Ovary (tissue), 9 donors: ENCODE data around the gene ADPRHL1. TPM values are rescaled to one million over a fixed set of nuclear protein-coding genes. Genes with fewer than 3 reads are reported as not detected.
A peak's percentile ranks its signal among the peaks of the same experiment; 100 is the strongest.

ENCODE experiments used
- DNase-seq, 5 donors: peaks; one replicate each; pipeline ENCODE4 v3.0.0-alpha.2; 2019 to 2020
- H3K27ac ChIP-seq, 2 donors: fragments of 200-600 bp; one replicate each; pipeline versions ENCODE4 v1.5.1 to v1.8.0; 2019 to 2022
- H3K27me3 ChIP-seq: fragments of 200-600 bp; one replicate; pipeline ENCODE4 v1.8.0; 2022
- H3K36me3 ChIP-seq: fragments of 200-600 bp; sonication (generic); one replicate; pipeline ENCODE4 v1.5.1; 2019
- H3K4me1 ChIP-seq: one replicate; pipeline ENCODE4 v1.8.1; 2013; ENCODE audit warnings: mild to moderate bottlenecking, moderate library complexity; ENCODE audit not compliant: insufficient read depth
- H3K4me3 ChIP-seq: fragments of 200-600 bp; sonication (generic); one replicate; pipeline ENCODE4 v1.5.1; 2017
- H3K9me3 ChIP-seq, 2 donors: fragments of 200-600 bp in 1 of 2; sonication (generic) in 1 of 2; one replicate each; pipeline versions ENCODE4 v1.5.1 to v1.8.1; 2013 to 2019; ENCODE audit warnings: mild to moderate bottlenecking in 1 of 2, moderate library complexity in 1 of 2
- EP300 ChIP-seq: sonication (generic); formaldehyde crosslinking; IDR thresholded peaks from one replicate; pipeline ENCODE4 v1.6.1; 2017; ENCODE audit warnings: antibody characterized with exemption
- POLR2A ChIP-seq: fragments of 450-650 bp; IDR thresholded peaks from one replicate; pipeline ENCODE4 v1.6.1; 2017; ENCODE audit warnings: antibody characterized with exemption, mild to moderate bottlenecking, moderate library complexity
- WGBS, 3 donors: extraction: QIAGEN DNeasy Blood & Tissue Kit in 1 of 3; methylation state at CpG; one replicate each; pipeline versions ENCODE4 v1.1.5 to v1.1.7; 2013 to 2017; 5-methylcytosine and 5-hydroxymethylcytosine counted together
- intact Hi-C, 4 donors: fragments of 100-400 bp; cut with DNase I; formaldehyde crosslinking; loops; one replicate each; pipeline versions ENCODE4 v1.11.0 to v1.15.1; 2022 to 2023
- polyA plus RNA-seq, 2 donors: library from polyadenylated mRNA; stranded (reverse); fragments of 200-250 nt in 1 of 2; fragments of 350-450 nt in 1 of 2; fragmentation: Illumina TruSeq in 1 of 2; extraction: RNeasy Lipid Tissue Mini Kit (QIAGEN cat#74804) in 1 of 2; gene quantifications; one replicate each; pipeline ENCODE4 v1.2.3, GENCODE V29; 2013 to 2014
- total RNA-seq, 7 donors: library from RNA; depleted of rRNA in 2 of 7; stranded (reverse); fragments of >200 nt in 2 of 7; fragmentation: NEBNext Ultra II Directional in 3 of 7; extraction: Animal tissue kit (Norgen Biotek cat#: 25700) in 3 of 7; gene quantifications; one replicate each; pipeline versions ENCODE4 v1.1.0 to v1.2.4, GENCODE V29; 2016 to 2023
- TF ChIP-seq, protein P1 (sequence below), 3 donors: fragments of 450-650 bp in 2 of 3; fragments of 200-600 bp in 1 of 3; IDR thresholded peaks; one replicate each; pipeline versions ENCODE4 v1.5.1 to v1.8.0; 2016 to 2022; ENCODE audit warnings: antibody characterized with exemption in 3 of 3, mild to moderate bottlenecking in 1 of 3
- donor health status: DM: no; HTN: no; CAD: no; lungs with moderate emphysema.
- donor health status: DM: no; HTN: no; CAD: no.
- donor health status: Bipolar disorder and iron deficiency.
- donor health status: DM: yes; HTN: yes; CAD: no.
- donor health status: DM: no; HTN: no; CAD: no.
- donor health status: DM: yes; HTN: yes; CAD: no.

The ADPRHL1 gene
- total and polyA plus RNA-seq, 9 donors, result 1.6 to 5.0 (median 2.2) TPM

DNA sequence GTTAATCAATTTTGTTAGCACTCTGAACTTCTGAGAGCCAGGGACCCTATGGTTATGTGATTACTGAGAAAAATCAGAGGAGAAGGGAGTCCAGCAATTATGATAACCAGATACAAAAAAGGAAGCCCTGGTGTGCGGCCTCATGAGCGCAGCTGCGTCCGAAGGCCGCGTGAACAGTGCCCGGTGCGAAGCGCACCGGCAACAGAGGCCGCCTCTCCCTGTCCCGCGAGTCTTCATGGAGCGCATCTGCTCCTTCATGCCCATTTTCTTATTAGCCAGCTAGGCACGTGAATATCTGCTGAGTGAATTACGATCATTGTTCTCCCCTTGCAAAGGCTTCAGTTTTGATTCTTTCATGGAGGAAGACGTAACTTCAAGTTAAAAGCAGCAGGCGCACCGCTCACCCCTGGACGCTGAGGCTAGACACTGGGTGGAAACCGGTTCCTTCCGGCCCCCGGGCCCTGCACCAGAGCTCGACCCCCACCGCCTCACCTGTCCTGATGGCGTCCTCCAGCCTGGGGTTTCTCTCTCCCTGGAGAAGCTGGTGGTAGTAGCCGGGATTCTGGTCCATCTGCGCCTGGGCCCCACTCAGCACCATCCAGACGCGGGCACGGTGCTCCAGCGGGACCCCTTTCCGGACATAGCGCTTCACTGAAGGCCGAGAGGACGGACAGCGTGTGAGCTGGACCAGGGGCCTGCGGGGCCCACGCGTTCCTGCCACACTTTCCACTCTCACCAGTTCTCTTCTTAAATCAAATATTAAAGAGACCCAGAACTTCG is 98.3 kb downstream of the ADPRHL1 start:
- Histone ChIP-seq H3K27me3 (no peaks in the 10 kb centered on the region), H3K4me3 (no peak overlapping the region), H3K4me1 (peaks cover 12% of the 10 kb centered on the region), H3K36me3 (no peaks in the 10 kb centered on the region), H3K9me3 (no peaks in the 10 kb centered on the region), H3K27ac (no peak overlapping the region)
- TF ChIP-seq POLR2A, result no peak
- TF ChIP-seq EP300, result no peak
- TF ChIP-seq, protein P1, sequence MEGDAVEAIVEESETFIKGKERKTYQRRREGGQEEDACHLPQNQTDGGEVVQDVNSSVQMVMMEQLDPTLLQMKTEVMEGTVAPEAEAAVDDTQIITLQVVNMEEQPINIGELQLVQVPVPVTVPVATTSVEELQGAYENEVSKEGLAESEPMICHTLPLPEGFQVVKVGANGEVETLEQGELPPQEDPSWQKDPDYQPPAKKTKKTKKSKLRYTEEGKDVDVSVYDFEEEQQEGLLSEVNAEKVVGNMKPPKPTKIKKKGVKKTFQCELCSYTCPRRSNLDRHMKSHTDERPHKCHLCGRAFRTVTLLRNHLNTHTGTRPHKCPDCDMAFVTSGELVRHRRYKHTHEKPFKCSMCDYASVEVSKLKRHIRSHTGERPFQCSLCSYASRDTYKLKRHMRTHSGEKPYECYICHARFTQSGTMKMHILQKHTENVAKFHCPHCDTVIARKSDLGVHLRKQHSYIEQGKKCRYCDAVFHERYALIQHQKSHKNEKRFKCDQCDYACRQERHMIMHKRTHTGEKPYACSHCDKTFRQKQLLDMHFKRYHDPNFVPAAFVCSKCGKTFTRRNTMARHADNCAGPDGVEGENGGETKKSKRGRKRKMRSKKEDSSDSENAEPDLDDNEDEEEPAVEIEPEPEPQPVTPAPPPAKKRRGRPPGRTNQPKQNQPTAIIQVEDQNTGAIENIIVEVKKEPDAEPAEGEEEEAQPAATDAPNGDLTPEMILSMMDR (IDR thresholded peaks at IDR 0.05), result no peak
- DNase-seq, result no peak
- intact Hi-C loops, result no loop called here
- WGBS, 3 donors, result 94 to 96% (median 95%) methylated on average over 39 to 41 of the region's 41 CpGs

DNA sequence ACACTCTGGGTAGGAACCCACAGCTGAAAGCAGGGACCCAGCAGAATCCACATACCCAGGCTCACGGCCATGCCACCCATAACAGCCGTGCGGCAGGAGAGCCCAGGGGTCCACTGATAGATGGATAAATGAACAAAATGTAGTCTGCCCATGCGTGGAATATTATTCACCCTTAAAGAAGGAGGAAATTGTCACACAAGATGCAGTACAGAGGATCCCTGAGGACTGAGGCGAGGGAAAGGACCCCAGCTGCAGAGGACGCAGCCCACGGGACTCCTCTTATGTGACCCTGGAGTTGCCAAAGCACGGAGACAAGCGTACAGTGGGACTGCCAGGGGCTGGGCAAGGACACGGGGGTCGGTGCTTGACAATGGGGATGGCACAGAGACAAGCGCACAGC is 100.0 kb downstream of the ADPRHL1 start:
- Histone ChIP-seq H3K9me3 (no peaks in the 10 kb centered on the region), H3K27ac (no peak overlapping the region), H3K27me3 (no peaks in the 10 kb centered on the region), H3K4me3 (no peak overlapping the region), H3K36me3 (no peaks in the 10 kb centered on the region), H3K4me1 (peaks cover 12% of the 10 kb centered on the region)
- TF ChIP-seq EP300 (no peak), POLR2A (no peak)
- TF ChIP-seq, protein P1 (IDR thresholded peaks at IDR 0.05), result no peak
- DNase-seq, result peak in 1 of 5 donors; percentile 34
- intact Hi-C loops, result no loop called here
- 86 to 88% (median 87%) methylated on average over 12 of the region's 12 CpGs for WGBS, 3 donors

DNA sequence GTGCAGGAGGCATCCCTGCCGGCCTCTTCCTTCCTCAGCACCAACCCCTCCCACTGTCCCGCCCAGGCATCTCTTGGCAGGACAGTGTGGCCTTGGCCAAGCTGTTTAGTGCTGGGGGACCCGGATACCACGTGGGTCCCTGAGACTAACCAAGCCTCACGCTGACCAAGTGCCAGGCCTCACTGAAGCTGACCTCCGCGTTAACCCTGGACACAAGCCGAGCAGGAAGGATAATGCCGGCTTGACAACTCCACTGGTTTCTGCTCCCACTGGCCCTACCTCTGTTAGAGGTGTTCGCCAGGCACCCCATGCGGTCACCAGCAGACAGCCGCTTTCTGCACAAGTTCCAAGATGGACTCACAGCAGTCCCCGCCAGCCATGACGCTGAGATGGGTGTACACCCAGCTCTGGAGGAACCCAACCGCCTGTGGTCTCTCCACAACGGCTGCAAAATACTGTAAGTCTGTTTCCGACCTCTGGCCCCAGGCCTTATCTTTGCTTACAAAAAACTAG is 101.7 kb downstream of the ADPRHL1 start:
- Histone ChIP-seq H3K27ac (peak overlapping the region in 1 of 2 donors; percentile 51), H3K4me1 (peaks cover 12% of the 10 kb centered on the region), H3K9me3 (no peaks in the 10 kb centered on the region), H3K36me3 (no peaks in the 10 kb centered on the region), H3K27me3 (no peaks in the 10 kb centered on the region), H3K4me3 (no peak overlapping the region)
- no peak for TF ChIP-seq EP300
- no peak for TF ChIP-seq POLR2A
- TF ChIP-seq, protein P1 (IDR thresholded peaks at IDR 0.05), result no peak
- intact Hi-C loops, result no loop called here
- DNase-seq, result peak; percentile 83 to 94 (median 90)
- 15 to 38% (median 16%) methylated on average over 11 to 17 of the region's 17 CpGs for WGBS, 3 donors

DNA sequence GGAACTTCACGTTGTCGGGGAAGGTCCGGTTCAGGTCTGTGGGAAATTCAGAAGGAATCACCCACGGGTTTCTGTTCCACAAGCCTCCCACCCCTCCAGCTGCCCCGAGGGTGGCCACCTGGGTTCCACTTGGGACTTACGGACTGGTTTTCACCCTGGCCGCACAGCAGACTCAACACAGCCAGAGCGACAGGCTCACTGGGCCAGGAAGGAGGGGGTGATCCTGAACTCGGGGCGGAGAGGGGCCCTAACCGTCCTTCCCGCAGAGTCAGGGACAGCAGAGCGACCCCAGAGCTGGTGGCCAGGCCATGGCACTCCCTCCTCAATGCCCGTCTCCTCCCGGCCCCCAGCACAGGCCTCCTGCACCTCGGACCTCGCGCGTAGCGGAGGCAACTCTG is 102.4 kb downstream of the ADPRHL1 start:
- Histone ChIP-seq H3K4me3 (no peak overlapping the region), H3K27me3 (no peaks in the 10 kb centered on the region), H3K27ac (no peak overlapping the region), H3K36me3 (no peaks in the 10 kb centered on the region), H3K4me1 (peaks cover 12% of the 10 kb centered on the region), H3K9me3 (no peaks in the 10 kb centered on the region)
- no peak for TF ChIP-seq EP300
- WGBS, 3 donors, result 84 to 91% (median 86%) methylated on average over 20 of the region's 20 CpGs
- DNase-seq, result peak in 1 of 5 donors; percentile 47
- intact Hi-C loops, result no loop called here
